DMS53 treated with DMSO at 0.1 percent for 48 hours (cell line): Measurements from ENCODE around the gene IGLL1.
"Not testable (repeated sequence)": the region's sequence is repeated elsewhere in the genome, so short reads cannot be mapped to it uniquely, and the experiment has no call there.

Source experiments
- DNase-seq: peaks from one replicate; lab custom pipeline; 2025; ENCODE audit not compliant: unreplicated experiment; lab: John Stamatoyannopoulos, UW

IGLL1 gene

GRCh38 chr22:23564276-23564675 is 15.8 kb downstream of the IGLL1 start:
- DNase-seq = no peak

GRCh38 chr22:23563111-23563510 is 17.0 kb downstream of the IGLL1 start:
- DNase-seq = no peak

GRCh38 chr22:23562186-23562585 is 17.9 kb downstream of the IGLL1 start:
- DNase-seq = no peak

- DNase-seq = not testable (repeated sequence)
Measured at GRCh38 chr22:23561025-23561510, 19.0 kb downstream of the IGLL1 start.

DNA sequence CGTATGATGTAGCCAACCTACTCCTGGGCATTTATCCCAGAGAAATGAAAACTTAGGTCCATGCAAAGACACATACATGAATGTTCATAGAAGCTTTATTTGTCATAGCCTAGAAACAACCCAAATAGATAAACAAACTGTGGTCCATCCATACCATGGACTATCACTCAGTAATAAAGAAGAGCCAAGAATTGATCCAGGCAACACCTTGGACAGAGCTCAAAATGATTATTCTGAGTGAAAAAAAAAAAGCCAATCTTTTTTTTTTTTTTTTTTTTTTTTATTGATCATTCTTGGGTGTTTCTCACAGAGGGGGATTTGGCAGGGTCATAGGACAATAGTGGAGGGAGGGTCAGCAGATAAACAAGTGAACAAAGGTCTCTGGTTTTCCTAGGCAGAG is 19.9 kb downstream of the IGLL1 start:
- DNase-seq = not testable (repeated sequence)

DNA sequence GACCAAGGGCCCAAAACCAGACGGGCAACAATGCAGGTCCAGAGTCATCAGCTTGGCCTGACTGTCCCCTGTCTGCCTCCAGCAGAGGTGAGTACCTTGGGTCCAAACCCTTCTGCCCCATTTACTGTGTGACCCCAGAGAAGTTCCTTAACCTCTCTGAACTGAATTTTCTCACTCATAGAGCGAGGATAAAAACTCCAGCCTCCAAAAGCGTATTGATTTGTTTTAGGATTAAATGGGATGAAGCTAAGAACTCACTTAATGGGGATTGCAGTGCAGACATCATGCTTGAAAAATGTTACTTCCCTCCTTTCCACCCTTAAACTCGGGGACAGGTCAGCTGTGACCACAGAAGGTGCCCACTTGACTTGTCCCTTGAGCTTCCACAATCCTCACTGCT is 22.6 kb downstream of the IGLL1 start:
- DNase-seq = no peak

DNA sequence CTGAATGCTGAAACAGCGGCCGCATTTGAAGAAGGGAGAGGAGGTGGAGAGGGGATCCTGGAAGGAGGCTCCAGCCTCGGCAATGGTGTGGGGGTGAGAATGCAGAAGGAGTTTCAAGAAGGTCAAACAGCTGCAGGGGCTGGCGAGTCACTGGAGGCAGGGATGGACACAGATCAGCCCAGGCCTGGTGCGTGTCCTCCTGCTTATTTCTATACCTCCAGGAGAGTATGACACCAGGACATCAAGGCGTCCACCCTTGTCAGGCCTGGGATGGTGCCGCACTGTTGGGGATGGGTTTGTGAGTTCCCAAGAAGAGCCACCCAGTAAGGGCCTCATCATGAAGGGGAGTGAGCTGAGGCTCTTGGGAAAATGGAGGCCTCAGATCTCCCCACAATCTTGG is 23.1 kb downstream of the IGLL1 start:
- DNase-seq = no peak

DNA sequence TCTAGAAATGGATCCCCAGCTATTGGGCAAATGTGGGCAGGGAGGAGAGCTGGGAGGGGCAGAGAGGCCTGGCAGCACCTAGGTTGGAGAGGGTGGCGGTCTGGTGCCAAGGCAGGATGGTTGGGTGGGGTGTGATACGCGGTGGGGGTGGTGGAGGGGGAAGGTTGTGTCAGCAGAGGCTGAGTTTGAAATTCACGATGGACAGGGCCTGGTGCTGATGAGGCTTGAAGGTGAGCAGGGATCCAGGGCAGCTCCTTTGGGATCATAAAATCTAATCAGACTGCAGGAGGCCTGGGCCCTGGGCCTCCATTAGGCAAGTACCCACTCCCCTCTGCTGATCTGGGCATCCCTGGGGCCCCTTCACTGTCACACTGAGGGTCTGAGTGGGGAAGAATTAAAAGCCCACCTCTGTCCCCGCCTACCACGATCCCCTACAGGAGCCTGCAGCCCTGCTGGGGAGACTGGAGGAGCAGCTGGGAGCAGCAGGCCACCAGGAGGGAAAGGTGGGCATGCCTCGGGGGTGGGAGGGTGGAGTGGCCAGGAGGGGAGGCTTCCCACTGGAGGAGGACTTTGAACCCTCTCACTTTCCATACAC is 24.0 kb downstream of the IGLL1 start:
- DNase-seq = no peak

DNA sequence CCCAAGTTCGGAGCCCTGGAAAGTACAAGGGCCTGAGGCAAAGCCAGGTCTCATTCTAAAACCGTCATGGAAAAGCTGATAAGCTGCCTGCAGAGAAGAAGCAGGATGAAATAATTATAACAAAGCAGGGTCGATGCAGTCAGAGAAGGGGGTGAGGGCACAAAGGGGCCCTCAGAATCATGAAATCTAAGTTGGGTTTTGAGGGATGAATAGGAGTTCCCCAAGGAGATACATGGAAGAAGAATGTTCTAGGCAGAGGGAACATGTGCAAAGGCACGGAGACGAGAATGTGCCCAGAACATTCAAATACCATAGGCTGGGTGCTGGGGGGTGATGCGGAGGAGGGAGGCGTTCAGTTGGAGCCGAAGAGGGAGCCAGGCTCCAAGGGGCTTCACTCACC is 25.0 kb downstream of the IGLL1 start:
- no peak for DNase-seq

DNA sequence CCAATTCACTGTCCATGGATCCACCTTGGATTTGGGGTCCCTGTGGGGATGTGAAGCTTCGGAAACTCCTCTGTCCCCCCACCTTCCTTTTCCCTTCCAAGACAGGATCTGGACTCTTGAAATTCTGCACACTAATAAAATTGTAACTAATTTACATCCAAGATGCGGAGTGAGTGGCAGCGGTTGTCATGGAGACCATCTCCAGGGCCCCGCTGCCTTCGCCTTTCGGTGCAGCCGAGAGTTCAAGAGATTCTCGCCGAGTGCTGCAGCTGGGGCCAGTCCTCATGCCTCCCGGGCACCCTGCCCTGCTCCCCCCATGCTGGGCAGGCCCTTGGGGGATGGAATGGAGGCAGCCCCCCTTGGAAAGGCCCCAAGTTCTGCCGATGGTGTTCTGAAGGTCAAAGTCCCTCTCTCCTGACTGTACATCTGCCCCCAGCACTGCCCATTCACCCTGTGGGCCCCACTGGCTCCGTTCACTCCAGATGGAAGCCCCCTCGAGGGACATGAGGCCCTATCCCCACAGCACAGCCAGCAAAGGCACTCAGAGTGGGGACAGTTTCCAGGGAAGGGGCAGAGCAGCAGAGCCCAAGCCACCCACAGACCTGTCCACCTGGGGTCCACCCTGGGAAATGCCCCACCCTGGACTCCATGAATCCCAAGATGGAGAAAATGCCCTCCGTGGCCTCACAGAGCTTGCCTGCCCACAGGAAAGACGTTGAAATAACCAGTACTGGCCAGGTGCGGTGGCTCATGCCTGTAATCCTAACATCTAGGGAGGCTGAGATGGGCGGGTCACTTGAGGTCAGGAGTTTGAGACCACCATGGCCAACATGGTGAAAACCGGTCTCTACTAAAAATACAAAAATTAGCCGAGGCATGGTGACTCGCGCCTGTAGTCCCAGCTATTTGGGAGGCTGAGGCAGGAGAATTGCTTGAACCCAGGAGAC is 25.9 kb downstream of the IGLL1 start:
- DNase-seq = no peak

- no peak for DNase-seq
Measured at GRCh38 chr22:23553438-23553837, 26.7 kb downstream of the IGLL1 start.

- no peak for DNase-seq
Measured at GRCh38 chr22:23552573-23552972, 27.5 kb downstream of the IGLL1 start.

DNA sequence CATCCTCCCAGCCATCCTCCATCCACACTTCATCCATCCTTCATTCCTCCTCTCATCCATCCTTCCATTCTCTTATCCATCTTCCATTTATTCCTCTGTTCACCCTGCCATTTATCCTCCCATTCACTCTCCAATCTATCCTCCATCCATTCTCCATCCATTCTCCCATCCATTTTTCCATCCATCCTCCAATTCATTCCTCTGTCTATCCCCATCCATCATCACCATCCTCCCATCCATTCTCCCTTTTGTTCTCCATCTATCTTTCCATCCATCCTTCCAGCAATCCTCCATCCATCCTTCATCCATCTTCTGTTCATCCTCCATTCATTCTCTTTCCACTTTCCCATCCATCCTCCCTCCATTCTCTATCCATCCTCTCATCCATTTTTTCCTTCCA is 28.7 kb downstream of the IGLL1 start:
- no peak for DNase-seq

DNA sequence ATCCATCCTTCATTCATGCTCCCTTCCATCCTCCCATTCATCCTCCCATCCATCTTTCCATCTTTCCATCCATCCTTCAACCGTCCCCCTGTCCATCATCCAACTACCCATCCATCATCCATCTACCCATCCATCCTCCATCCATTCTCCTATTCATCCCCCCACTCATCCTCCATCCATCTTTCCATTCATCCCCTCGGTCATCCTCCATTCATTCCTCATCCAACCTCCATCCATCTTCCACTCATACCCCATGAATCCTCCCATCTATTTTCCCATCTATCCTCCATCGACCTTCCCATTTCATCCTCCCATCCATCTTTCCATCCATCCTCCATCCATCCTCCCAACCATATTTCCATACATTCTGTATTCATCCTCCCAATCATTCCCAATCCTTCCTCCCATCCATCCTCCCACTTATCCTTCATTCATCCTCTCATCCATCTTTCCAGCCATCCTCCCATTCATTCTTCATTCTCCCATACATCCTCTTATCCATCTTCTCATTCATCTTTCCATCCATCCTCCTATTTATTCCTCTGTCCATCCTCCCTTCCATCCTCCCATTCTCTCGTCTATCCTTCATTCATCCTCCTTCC is 29.9 kb downstream of the IGLL1 start:
- DNase-seq = no peak

GRCh38 chr22:23549198-23549595 is 30.9 kb downstream of the IGLL1 start:
- no peak for DNase-seq

GRCh38 chr22:23548501-23549197 is 31.4 kb downstream of the IGLL1 start:
- DNase-seq = no peak

DNA sequence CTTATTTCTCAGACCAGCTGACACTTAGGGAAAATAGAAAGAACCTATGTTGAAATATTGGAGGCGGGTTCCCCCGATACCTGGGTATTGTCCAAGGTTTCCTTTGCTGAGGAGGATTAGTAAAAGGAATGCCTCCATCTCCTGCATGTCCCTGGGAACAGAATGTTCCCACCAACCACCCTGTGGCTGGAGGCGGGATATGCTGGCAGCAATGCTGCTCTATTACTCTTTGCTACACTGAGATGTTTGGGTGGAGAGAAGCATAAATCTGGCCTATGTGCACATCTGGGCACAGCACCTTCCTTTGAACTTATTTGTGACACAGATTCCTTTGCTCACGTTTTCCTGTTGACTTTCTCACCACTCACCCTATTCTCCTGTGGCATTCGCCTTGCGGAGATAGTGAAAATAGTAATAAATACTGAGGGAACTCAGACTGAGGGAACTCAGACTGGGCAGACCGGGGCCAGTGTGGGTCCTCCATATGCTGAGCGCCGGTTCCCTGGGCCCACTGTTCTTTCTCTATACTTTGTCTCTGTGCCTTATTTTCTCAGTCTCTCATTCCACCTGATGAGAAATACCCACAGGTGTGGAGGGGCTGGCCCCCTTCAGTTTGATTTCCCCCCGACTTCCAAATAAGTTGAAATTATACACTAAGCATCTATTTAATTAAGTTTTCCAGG is 32.1 kb downstream of the IGLL1 start:
- no peak for DNase-seq

DNA sequence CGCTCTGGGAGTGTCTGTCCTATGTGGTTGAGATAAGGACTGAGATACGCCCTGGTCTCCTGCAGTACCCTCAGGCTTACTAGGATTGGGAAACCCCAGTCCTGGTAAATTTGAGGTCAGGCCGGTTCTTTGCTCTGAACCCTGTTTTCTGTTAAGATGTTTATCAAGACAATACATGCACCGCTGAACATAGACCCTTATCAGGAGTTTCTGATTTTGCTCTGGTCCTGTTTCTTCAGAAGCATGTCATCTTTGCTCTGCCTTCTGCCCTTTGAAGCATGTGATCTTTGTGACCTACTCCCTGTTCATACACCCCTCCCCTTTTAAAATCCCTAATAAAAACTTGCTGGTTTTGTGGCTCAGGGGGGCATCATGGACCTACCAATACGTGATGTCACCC is 32.7 kb downstream of the IGLL1 start:
- not testable (repeated sequence) for DNase-seq

DNA sequence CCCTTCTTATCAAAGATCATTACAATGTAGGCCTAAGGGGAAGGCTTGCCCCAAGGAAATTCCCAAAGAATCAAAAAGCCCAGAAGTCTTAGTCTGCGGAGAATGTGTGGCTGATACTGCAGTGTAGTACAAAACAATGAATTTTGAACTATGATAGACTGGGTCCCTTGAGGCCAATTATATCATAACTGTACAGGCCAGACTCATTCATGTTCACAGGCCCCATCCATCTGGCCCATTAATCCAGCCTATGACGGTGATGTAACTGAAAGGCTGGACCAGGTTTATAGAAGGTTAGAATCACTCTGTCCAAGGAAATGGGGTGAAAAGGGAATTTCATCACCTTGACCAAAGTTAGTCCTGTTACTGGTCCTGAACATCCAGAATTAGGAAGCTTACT is 35.2 kb downstream of the IGLL1 start:
- no peak for DNase-seq

- not testable (repeated sequence) for DNase-seq
Measured at GRCh38 chr22:23543506-23544000, 36.5 kb downstream of the IGLL1 start.

DNA sequence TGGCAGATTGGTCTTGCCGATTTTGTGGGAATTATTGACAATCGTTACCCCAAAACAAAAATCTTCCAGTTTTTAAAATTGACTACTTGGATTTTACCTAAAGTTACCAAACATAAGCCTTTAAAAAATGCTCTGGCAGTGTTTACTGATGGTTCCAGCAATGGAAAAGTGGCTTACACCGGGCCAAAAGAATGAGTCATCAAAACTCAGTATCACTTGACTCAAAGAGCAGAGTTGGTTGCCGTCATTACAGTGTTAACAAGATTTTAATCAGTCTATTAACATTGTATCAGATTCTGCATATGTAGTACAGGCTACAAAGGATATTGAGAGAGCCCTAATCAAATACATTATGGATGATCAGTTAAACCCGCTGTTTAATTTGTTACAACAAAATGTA is 37.2 kb downstream of the IGLL1 start:
- DNase-seq = no peak
